Right atrium auricular region (tissue), 2 donors: ENCODE measurements around the gene LAMA2. TPM values are rescaled to one million over a fixed set of nuclear protein-coding genes. Genes with fewer than 3 reads are reported as not detected.
A peak's percentile ranks its signal among the peaks of the same experiment; 100 is the strongest.

ENCODE experiments used
- DNase-seq: peaks from one replicate; pipeline ENCODE4 v3.0.0-alpha.2; 2019; ENCODE audit warnings: low spot score
- H3K27ac ChIP-seq, 2 donors: fragments of 200-600 bp; sonication (generic); 1 replicate in 1 of 2; 2 replicates in 1 of 2; pipeline ENCODE4 v1.5.1; 2016 to 2019
- H3K27me3 ChIP-seq, 2 donors: fragments of 200-600 bp; sonication (generic); one replicate each; pipeline versions ENCODE4 v1.5.1 to v1.6.0; 2017 to 2019
- H3K36me3 ChIP-seq: fragments of 200-600 bp; sonication (generic); one replicate; pipeline ENCODE4 v1.5.1; 2016
- H3K4me1 ChIP-seq, 2 donors: fragments of 200-600 bp; sonication (generic); one replicate each; pipeline versions ENCODE4 v1.5.1 to v1.6.0; 2017 to 2019
- H3K4me3 ChIP-seq, 2 donors: fragments of 200-600 bp; sonication (generic); 1 replicate in 1 of 2; 2 replicates in 1 of 2; pipeline ENCODE4 v1.5.1; 2017 to 2019; ENCODE audit warnings: mild to moderate bottlenecking in 1 of 2, moderate library complexity in 1 of 2
- H3K9me3 ChIP-seq, 2 donors: fragments of 200-600 bp; sonication (generic); one replicate each; pipeline ENCODE4 v1.5.1; 2019
- total RNA-seq, 2 donors: library from RNA; depleted of rRNA; stranded (reverse); fragments of >200 nt; gene quantifications; one replicate each; pipeline ENCODE4 v1.1.0, GENCODE V29; 2016
- TF ChIP-seq, protein P1 (sequence below), 2 donors: fragments of 200-600 bp; sonication (generic); IDR thresholded peaks; one replicate each; pipeline ENCODE4 v1.5.1; 2019; ENCODE audit warnings: antibody characterized with exemption in 2 of 2

LAMA2 gene
- total RNA-seq, 2 donors from 2014 or later: 150 to 166 TPM

GRCh38 chr6:128847431-128848210, 35.3 kb upstream of the LAMA2 start:
- Histone ChIP-seq H3K9me3 (no peaks in the 10 kb centered on the region), H3K4me1 (peaks cover 0 to 10% of the 10 kb centered on the region in 2 donors), H3K27ac (peak overlapping the region; percentile 52 to 64), H3K4me3 (no peak overlapping the region), H3K27me3 (no peaks in the 10 kb centered on the region), H3K36me3 (no peaks in the 10 kb centered on the region)
- TF ChIP-seq, protein P1, sequence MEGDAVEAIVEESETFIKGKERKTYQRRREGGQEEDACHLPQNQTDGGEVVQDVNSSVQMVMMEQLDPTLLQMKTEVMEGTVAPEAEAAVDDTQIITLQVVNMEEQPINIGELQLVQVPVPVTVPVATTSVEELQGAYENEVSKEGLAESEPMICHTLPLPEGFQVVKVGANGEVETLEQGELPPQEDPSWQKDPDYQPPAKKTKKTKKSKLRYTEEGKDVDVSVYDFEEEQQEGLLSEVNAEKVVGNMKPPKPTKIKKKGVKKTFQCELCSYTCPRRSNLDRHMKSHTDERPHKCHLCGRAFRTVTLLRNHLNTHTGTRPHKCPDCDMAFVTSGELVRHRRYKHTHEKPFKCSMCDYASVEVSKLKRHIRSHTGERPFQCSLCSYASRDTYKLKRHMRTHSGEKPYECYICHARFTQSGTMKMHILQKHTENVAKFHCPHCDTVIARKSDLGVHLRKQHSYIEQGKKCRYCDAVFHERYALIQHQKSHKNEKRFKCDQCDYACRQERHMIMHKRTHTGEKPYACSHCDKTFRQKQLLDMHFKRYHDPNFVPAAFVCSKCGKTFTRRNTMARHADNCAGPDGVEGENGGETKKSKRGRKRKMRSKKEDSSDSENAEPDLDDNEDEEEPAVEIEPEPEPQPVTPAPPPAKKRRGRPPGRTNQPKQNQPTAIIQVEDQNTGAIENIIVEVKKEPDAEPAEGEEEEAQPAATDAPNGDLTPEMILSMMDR (IDR thresholded peaks at IDR 0.05): no peak
- no peak for DNase-seq

GRCh38 chr6:128848212-128848935, 34.6 kb upstream of the LAMA2 start:
- TF ChIP-seq, protein P1 (IDR thresholded peaks at IDR 0.05): no peak
- Histone ChIP-seq H3K36me3 (no peaks in the 10 kb centered on the region), H3K4me3 (no peak overlapping the region), H3K9me3 (no peaks in the 10 kb centered on the region), H3K27ac (peak overlapping the region; percentile 52 to 64), H3K27me3 (no peaks in the 10 kb centered on the region), H3K4me1 (peaks cover 0 to 10% of the 10 kb centered on the region in 2 donors)
- DNase-seq: no peak

DNA sequence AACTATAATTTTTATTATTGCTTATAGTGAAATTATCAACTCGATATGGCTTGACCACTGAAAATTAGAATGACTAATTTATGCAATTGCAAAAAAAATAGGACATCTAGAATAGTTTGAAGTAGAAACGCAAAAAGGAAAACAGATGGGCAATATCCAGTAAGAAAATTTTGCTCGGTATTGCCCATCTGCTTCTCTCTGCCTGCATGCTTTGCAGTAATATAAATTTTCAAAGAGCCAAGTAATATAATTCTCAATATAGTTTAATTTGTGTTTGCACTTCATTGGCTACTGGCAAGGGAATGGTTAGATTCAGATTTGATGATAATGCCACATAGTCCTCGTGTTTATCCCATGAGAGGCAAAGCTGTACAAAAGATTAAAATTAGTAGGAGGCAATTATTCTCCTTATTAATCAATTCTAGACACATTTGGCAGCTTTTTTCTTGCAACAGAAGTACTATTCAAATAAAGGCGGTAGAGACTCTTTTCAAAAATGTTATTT, 27.3 kb upstream of the LAMA2 start:
- no peaks in the 10 kb centered on the region for H3K27me3 ChIP-seq
- no peaks in the 10 kb centered on the region for H3K4me1 ChIP-seq
- TF ChIP-seq, protein P1 (IDR thresholded peaks at IDR 0.05): no peak
- H3K4me3 ChIP-seq: no peak overlapping the region
- H3K27ac ChIP-seq: no peak overlapping the region
- no peaks in the 10 kb centered on the region for H3K36me3 ChIP-seq
- H3K9me3 ChIP-seq: peaks cover 0 to 5% of the 10 kb centered on the region in 2 donors
- no peak for DNase-seq

DNA sequence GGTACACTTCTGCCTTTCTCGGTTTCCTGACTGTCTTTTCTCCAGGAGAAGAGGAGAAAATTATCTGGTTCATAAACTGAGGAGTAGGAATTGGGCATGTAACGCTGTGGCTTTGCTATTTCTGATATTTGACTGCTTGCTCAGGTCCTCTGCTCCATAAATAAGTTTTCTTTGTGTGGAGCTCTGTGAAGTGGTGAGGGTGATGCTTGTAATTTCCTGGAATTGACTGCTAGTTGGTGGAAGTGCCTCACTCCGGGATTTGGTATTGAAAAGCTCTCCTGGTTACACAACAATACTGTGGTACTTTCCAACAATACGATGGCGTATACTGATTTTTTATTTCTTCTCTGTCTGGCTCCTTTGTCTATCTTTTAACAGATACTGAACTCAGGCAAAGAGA, 25.1 kb upstream of the LAMA2 start:
- H3K36me3 ChIP-seq: no peaks in the 10 kb centered on the region
- no peaks in the 10 kb centered on the region for H3K27me3 ChIP-seq
- H3K27ac ChIP-seq: no peak overlapping the region
- peaks cover 0 to 17% of the 10 kb centered on the region in 2 donors for H3K9me3 ChIP-seq
- DNase-seq: no peak
- no peaks in the 10 kb centered on the region for H3K4me1 ChIP-seq
- TF ChIP-seq, protein P1 (IDR thresholded peaks at IDR 0.05): no peak
- no peak overlapping the region for H3K4me3 ChIP-seq

DNA sequence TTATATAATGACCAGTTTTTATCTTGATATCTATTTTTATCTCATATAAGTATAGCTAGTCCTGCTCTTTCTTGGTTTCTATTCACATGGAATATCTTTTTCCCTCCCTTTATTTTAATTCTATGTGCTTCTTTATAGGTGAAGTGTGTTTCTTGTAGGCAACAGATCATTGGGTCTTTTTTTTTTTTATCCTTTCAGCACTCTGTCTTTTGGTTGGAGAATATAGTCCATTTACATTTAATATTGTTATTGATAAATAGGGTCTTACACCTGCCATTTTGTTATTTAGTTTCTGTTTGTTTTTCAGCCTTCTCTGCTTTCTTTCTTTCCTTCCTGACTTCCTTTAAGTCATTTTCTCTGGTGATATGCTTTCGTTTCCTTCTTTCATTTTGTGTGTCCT, 22.2 kb upstream of the LAMA2 start:
- H3K36me3 ChIP-seq: no peaks in the 10 kb centered on the region
- TF ChIP-seq, protein P1 (IDR thresholded peaks at IDR 0.05): no peak
- H3K4me1 ChIP-seq: no peaks in the 10 kb centered on the region

More for the DNA sequence above, 22.2 kb upstream of the LAMA2 start:
- Histone ChIP-seq H3K27ac (no peak overlapping the region), H3K4me3 (no peak overlapping the region), H3K9me3 (peaks cover 0 to 17% of the 10 kb centered on the region in 2 donors), H3K27me3 (no peaks in the 10 kb centered on the region)
- no peak for DNase-seq
